HG02759 (cell line): ENCODE measurements around the gene GOLPH3.
"Not testable (repeated sequence)": the region's sequence is repeated elsewhere in the genome, so short reads cannot be mapped to it uniquely, and the experiment has no call there.

Source experiments
- ATAC-seq: cut with Tn5 transposase; IDR thresholded peaks from one replicate; pipeline ENCODE4 v1.9.1; 2021; ENCODE audit warnings: mild to moderate bottlenecking, moderate library complexity; ENCODE audit not compliant: unreplicated experiment

The GOLPH3 gene

GRCh38 chr5:32100691-32101302 is 73.3 kb downstream of the GOLPH3 start:
- ATAC-seq, result no peak

- ATAC-seq, result no peak
These were observed 73.9 kb downstream of the GOLPH3 start for GRCh38 chr5:32100230-32100629.

GRCh38 chr5:32099486-32100035 is 74.6 kb downstream of the GOLPH3 start:
- ATAC-seq, result no peak

GRCh38 chr5:32098890-32099310 is 75.2 kb downstream of the GOLPH3 start:
- ATAC-seq, result no peak

- ATAC-seq, result no peak
These were observed 75.8 kb downstream of the GOLPH3 start for GRCh38 chr5:32098291-32098690.

GRCh38 chr5:32096891-32097595 is 77.1 kb downstream of the GOLPH3 start:
- ATAC-seq, result no peak

- ATAC-seq, result no peak
These were observed 78.9 kb downstream of the GOLPH3 start for GRCh38 chr5:32095261-32095671.

- no peak for ATAC-seq
These were observed 79.4 kb downstream of the GOLPH3 start for GRCh38 chr5:32094691-32095090.

GRCh38 chr5:32092938-32093812 is 80.9 kb downstream of the GOLPH3 start:
- peak; percentile 97 for ATAC-seq

GRCh38 chr5:32090755-32091128 is 83.4 kb downstream of the GOLPH3 start:
- no peak for ATAC-seq

GRCh38 chr5:32090026-32090754 is 83.9 kb downstream of the GOLPH3 start:
- ATAC-seq, result no peak

- ATAC-seq, result no peak
These were observed 84.7 kb downstream of the GOLPH3 start for GRCh38 chr5:32089146-32090000.

- ATAC-seq, result no peak
These were observed 85.9 kb downstream of the GOLPH3 start for GRCh38 chr5:32088214-32088613.

GRCh38 chr5:32087086-32088082 is 86.7 kb downstream of the GOLPH3 start:
- no peak for ATAC-seq

GRCh38 chr5:32083981-32084430 is 90.1 kb downstream of the GOLPH3 start:
- no peak for ATAC-seq

- no peak for ATAC-seq
These were observed 91.4 kb downstream of the GOLPH3 start for GRCh38 chr5:32082701-32083100.

GRCh38 chr5:32080565-32080964 is 93.6 kb downstream of the GOLPH3 start:
- ATAC-seq, result not testable (repeated sequence)

- ATAC-seq, result not testable (repeated sequence)
These were observed 95.3 kb downstream of the GOLPH3 start for GRCh38 chr5:32078855-32079254.
